ENCODE measurements around the gene ZNF398. TPM values are rescaled to one million over a fixed set of nuclear protein-coding genes. Genes with fewer than 3 reads are reported as not detected.

ZNF398 gene
- total and polyA plus RNA-seq, 9 of the 15 experiments (the other 6 are each of a cell fraction or from before 2014, with no cell fraction given) = 4.0 to 18.6 (median 10.4) TPM

DNA sequence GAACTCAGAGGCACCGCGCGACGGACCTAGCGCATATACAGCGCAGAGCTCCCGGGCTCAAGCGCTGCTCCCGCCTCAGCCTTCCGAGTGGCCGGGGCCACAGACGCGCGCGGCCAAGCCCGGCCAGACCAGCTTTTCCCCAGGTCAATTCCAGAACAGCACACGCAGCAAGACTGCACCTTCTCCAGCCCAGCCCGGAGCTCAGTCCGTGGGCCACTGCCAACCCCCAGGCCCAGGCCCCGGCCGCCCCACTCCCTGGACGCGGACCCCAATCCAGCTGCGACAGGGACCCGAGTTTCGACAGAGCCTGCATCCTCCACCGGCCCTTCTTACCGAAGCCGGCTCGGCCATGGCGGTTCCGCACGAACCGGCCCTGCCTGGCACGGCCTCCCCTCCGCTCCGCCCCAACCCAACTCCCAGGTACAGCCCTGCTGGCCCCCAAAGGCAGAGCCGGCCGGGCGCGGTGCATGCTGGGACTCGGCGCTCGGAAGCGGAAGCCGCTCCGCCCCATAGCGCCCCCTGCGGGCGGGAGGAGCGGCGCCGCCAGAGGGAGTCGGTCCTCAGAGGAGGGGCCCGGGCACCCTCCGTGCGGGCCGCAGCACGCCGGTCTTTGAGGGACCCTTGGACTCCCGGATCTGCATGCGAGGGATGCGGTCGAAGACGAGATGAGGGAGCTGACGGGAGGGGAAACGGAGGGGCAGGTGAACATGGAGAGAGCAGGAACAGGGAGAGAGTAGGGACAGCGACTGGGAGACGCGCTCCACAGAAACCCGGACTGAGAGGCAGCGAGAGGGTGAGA, 21.2 kb upstream of the ZNF398 start, which contains the start of gene ZNF425 (continued):
- TF ChIP-seq, protein P1, sequence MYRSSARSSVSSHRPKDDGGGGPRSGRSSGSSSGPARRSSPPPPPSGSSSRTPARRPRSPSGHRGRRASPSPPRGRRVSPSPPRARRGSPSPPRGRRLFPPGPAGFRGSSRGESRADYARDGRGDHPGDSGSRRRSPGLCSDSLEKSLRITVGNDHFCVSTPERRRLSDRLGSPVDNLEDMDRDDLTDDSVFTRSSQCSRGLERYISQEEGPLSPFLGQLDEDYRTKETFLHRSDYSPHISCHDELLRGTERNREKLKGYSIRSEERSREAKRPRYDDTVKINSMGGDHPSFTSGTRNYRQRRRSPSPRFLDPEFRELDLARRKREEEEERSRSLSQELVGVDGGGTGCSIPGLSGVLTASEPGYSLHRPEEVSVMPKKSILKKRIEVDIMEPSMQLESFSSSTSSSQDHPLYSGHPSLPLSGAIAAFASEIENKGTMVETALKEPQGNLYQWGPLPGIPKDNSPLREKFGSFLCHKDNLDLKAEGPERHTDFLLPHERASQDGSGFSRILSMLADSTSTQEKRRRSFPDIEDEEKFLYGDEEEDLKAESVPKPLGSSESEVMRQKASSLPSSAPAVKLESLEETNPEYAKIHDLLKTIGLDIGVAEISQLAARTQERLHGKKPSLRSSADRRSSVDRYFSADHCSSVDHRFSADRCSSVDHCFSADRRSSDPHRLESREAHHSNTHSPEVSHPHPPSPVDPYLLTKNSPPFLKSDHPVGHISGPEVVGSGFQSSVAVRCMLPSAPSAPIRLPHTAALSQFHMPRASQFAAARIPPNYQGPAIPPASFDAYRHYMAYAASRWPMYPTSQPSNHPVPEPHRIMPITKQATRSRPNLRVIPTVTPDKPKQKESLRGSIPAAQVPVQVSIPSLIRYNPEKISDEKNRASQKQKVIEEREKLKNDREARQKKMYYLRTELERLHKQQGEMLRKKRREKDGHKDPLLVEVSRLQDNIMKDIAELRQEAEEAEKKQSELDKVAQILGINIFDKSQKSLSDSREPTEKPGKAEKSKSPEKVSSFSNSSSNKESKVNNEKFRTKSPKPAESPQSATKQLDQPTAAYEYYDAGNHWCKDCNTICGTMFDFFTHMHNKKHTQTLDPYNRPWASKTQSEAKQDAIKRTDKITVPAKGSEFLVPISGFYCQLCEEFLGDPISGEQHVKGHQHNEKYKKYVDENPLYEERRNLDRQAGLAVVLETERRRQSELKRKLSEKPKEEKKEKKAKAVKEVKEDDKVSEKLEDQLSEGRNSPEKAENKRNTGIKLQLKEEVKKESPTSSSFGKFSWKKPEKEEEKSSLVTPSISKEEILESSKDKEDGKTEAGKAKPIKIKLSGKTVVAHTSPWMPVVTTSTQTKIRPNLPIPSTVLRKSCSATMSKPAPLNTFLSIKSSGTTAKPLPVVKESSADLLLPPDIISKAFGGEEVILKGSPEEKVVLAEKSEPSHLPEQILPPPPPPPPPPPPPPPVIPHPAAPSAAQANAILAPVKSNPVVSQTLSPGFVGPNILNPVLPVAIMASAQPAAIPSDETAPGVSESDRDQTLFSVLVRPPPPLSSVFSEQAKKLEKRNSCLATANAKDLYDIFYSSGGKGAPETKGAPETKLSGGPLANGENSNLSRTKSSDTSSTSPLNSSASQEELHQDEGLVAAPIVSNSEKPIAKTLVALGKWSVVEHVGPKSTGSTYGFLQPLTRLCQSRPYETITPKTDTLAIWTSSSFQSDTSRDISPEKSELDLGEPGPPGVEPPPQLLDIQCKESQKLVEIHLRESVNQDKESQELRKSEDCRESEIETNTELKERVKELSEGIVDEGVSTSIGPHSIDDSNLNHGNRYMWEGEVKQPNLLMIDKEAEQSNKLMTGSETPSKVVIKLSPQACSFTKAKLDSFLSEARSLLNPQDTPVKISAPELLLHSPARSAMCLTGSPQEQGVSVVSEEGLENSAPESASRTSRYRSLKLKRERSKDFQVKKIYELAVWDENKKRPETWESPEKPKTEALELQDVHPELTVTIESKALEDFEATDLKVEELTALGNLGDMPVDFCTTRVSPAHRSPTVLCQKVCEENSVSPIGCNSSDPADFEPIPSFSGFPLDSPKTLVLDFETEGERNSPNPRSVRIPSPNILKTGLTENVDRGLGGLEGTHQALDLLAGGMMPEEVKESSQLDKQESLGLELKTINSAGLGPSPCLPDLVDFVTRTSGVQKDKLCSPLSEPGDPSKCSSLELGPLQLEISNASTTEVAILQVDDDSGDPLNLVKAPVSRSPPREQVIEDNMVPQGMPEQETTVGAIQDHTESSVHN (IDR thresholded peaks at IDR 0.05; ENCODE audit: borderline replicate concordance in 1 of 2, low read depth in 1 of 2) = no peak
- no peak for TF ChIP-seq EGR1 (conservative IDR thresholded peaks at IDR 0.05)
- TF ChIP-seq, protein P2, sequence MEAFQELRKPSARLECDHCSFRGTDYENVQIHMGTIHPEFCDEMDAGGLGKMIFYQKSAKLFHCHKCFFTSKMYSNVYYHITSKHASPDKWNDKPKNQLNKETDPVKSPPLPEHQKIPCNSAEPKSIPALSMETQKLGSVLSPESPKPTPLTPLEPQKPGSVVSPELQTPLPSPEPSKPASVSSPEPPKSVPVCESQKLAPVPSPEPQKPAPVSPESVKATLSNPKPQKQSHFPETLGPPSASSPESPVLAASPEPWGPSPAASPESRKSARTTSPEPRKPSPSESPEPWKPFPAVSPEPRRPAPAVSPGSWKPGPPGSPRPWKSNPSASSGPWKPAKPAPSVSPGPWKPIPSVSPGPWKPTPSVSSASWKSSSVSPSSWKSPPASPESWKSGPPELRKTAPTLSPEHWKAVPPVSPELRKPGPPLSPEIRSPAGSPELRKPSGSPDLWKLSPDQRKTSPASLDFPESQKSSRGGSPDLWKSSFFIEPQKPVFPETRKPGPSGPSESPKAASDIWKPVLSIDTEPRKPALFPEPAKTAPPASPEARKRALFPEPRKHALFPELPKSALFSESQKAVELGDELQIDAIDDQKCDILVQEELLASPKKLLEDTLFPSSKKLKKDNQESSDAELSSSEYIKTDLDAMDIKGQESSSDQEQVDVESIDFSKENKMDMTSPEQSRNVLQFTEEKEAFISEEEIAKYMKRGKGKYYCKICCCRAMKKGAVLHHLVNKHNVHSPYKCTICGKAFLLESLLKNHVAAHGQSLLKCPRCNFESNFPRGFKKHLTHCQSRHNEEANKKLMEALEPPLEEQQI (IDR thresholded peaks at IDR 0.05) = peak; percentile 97
- TF ChIP-seq, protein P3, sequence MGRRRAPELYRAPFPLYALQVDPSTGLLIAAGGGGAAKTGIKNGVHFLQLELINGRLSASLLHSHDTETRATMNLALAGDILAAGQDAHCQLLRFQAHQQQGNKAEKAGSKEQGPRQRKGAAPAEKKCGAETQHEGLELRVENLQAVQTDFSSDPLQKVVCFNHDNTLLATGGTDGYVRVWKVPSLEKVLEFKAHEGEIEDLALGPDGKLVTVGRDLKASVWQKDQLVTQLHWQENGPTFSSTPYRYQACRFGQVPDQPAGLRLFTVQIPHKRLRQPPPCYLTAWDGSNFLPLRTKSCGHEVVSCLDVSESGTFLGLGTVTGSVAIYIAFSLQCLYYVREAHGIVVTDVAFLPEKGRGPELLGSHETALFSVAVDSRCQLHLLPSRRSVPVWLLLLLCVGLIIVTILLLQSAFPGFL (CRISPR knock-in tag; IDR thresholded peaks at IDR 0.05) = no peak
- TF ChIP-seq ZNF696 (CRISPR knock-in tag; conservative IDR thresholded peaks at IDR 0.05) = no peak
- no peak for TF ChIP-seq ZNF644 (tag; IDR thresholded peaks at IDR 0.05; ENCODE audit: low read depth)
- TF ChIP-seq, protein P4, sequence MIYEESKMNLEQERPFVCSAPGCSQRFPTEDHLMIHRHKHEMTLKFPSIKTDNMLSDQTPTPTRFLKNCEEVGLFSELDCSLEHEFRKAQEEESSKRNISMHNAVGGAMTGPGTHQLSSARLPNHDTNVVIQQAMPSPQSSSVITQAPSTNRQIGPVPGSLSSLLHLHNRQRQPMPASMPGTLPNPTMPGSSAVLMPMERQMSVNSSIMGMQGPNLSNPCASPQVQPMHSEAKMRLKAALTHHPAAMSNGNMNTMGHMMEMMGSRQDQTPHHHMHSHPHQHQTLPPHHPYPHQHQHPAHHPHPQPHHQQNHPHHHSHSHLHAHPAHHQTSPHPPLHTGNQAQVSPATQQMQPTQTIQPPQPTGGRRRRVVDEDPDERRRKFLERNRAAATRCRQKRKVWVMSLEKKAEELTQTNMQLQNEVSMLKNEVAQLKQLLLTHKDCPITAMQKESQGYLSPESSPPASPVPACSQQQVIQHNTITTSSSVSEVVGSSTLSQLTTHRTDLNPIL (CRISPR knock-in tag; IDR thresholded peaks at IDR 0.05) = no peak
- TF ChIP-seq, protein P5, sequence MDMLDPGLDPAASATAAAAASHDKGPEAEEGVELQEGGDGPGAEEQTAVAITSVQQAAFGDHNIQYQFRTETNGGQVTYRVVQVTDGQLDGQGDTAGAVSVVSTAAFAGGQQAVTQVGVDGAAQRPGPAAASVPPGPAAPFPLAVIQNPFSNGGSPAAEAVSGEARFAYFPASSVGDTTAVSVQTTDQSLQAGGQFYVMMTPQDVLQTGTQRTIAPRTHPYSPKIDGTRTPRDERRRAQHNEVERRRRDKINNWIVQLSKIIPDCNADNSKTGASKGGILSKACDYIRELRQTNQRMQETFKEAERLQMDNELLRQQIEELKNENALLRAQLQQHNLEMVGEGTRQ (CRISPR knock-in tag; IDR thresholded peaks at IDR 0.05) = no peak
- TF ChIP-seq ASH1L (IDR thresholded peaks at IDR 0.05; ENCODE audit: borderline replicate concordance, low read depth, partially characterized antibody) = peak; percentile 31
- TF ChIP-seq, protein P6, sequence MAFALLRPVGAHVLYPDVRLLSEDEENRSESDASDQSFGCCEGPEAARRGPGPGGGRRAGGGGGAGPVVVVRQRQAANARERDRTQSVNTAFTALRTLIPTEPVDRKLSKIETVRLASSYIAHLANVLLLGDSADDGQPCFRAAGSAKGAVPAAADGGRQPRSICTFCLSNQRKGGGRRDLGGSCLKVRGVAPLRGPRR (CRISPR knock-in tag; IDR thresholded peaks at IDR 0.05) = peak; percentile 15; the same call in 1 of the 2 replicates

All from K562 (cell line).